ENCODE data around the gene TMEM120B. TPM values are rescaled to one million over a fixed set of nuclear protein-coding genes. Genes with fewer than 3 reads are reported as not detected.

TMEM120B gene
- polyA plus RNA-seq, 3 donors from 2014 or later, result 1.8 to 4.0 (median 3.1) TPM

GRCh38 chr12:121797937-121798786 is 85.6 kb downstream of the TMEM120B start:
- peaks cover 46 to 59% of the 10 kb centered on the region in 2 donors for H3K4me1 Mint-ChIP-seq
- H3K9me3 Mint-ChIP-seq, result no peaks in the 10 kb centered on the region
- H3K27me3 Mint-ChIP-seq (ENCODE audit: low read depth in 3 of 3), result peaks cover 15 to 36% (median 22%) of the 10 kb centered on the region in 3 donors
- H3K4me3 Mint-ChIP-seq, result peak overlapping the region; percentile 63 to 87 (median 79)
- no peak for DNase-seq
- H3K36me3 Mint-ChIP-seq, result no peaks in the 10 kb centered on the region
- H3K27ac Mint-ChIP-seq, result peak overlapping the region; percentile 83 to 94 (median 90)

GRCh38 chr12:121798787-121799155 is 86.2 kb downstream of the TMEM120B start:
- Mint-ChIP-seq H3K27ac (peak overlapping the region; percentile 83 to 94 (median 92)), H3K9me3 (no peaks in the 10 kb centered on the region), H3K36me3 (no peaks in the 10 kb centered on the region), H3K4me3 (peak overlapping the region; percentile 76 to 88 (median 87)), H3K27me3 (ENCODE audit: low read depth in 3 of 3) (peaks cover 15 to 38% (median 23%) of the 10 kb centered on the region in 3 donors), H3K4me1 (peaks cover 47 to 59% of the 10 kb centered on the region in 2 donors)
- DNase-seq, result no peak

- no peaks in the 10 kb centered on the region for H3K9me3 Mint-ChIP-seq
- DNase-seq, result peak; percentile 64 to 68 (median 65)
- H3K4me3 Mint-ChIP-seq, result peak overlapping the region; percentile 79 to 89 (median 87)
- H3K27ac Mint-ChIP-seq, result peak overlapping the region; percentile 83 to 96 (median 92)
- no peaks in the 10 kb centered on the region for H3K36me3 Mint-ChIP-seq
- H3K27me3 Mint-ChIP-seq (ENCODE audit: low read depth in 3 of 3), result peaks cover 13 to 35% (median 23%) of the 10 kb centered on the region in 3 donors
- H3K4me1 Mint-ChIP-seq, result peaks cover 46 to 56% of the 10 kb centered on the region in 2 donors
These were observed 86.7 kb downstream of the TMEM120B start for GRCh38 chr12:121799156-121799841.

- Mint-ChIP-seq H3K9me3 (no peaks in the 10 kb centered on the region), H3K27ac (peak overlapping the region; percentile 83 to 96 (median 92)), H3K4me1 (peaks cover 41 to 50% of the 10 kb centered on the region in 2 donors), H3K4me3 (peak overlapping the region; percentile 79 to 89 (median 87)), H3K27me3 (ENCODE audit: low read depth in 3 of 3) (peaks cover 13 to 36% (median 24%) of the 10 kb centered on the region in 3 donors), H3K36me3 (no peaks in the 10 kb centered on the region)
- DNase-seq, result peak; percentile 64 to 70 (median 69)
These were observed 87.5 kb downstream of the TMEM120B start for GRCh38 chr12:121799842-121800693.

- H3K36me3 Mint-ChIP-seq, result no peaks in the 10 kb centered on the region
- H3K27me3 Mint-ChIP-seq (ENCODE audit: low read depth in 3 of 3), result peaks cover 15 to 40% (median 24%) of the 10 kb centered on the region in 3 donors
- peak overlapping the region; percentile 90 to 95 (median 92) for H3K4me3 Mint-ChIP-seq
- peak overlapping the region; percentile 94 to 98 (median 96) for H3K27ac Mint-ChIP-seq
- H3K4me1 Mint-ChIP-seq, result peaks cover 44 to 55% of the 10 kb centered on the region in 2 donors
- no peaks in the 10 kb centered on the region for H3K9me3 Mint-ChIP-seq
- DNase-seq, result peak; percentile 78 to 84 (median 81)
These were observed 88.4 kb downstream of the TMEM120B start for GRCh38 chr12:121800694-121801594.

- Mint-ChIP-seq H3K9me3 (no peaks in the 10 kb centered on the region), H3K27me3 (ENCODE audit: low read depth in 3 of 3) (peaks cover 16 to 40% (median 24%) of the 10 kb centered on the region in 3 donors), H3K4me3 (peak overlapping the region; percentile 90 to 95 (median 92)), H3K27ac (peak overlapping the region; percentile 94 to 98 (median 96)), H3K36me3 (peaks cover 3 to 4% (median 3%) of the 10 kb centered on the region in 3 donors), H3K4me1 (peaks cover 53 to 64% of the 10 kb centered on the region in 2 donors)
- DNase-seq, result peak; percentile 45 to 60 (median 52)
These were observed 89.3 kb downstream of the TMEM120B start for GRCh38 chr12:121801595-121802484.

GRCh38 chr12:121802485-121802842 is 89.9 kb downstream of the TMEM120B start:
- no peaks in the 10 kb centered on the region for H3K9me3 Mint-ChIP-seq
- H3K4me1 Mint-ChIP-seq, result peaks cover 55 to 67% of the 10 kb centered on the region in 2 donors
- H3K36me3 Mint-ChIP-seq, result peaks cover 3 to 4% (median 3%) of the 10 kb centered on the region in 3 donors
- H3K27me3 Mint-ChIP-seq (ENCODE audit: low read depth in 3 of 3), result peaks cover 16 to 40% (median 24%) of the 10 kb centered on the region in 3 donors
- DNase-seq, result no peak
- peak overlapping the region; percentile 90 to 95 (median 92) for H3K4me3 Mint-ChIP-seq
- peak overlapping the region; percentile 94 to 98 (median 96) for H3K27ac Mint-ChIP-seq

- Mint-ChIP-seq H3K27me3 (ENCODE audit: low read depth in 3 of 3) (peaks cover 14 to 40% (median 24%) of the 10 kb centered on the region in 3 donors), H3K27ac (peak overlapping the region; percentile 94 to 98 (median 96)), H3K9me3 (no peaks in the 10 kb centered on the region)
These were observed 90.5 kb downstream of the TMEM120B start for GRCh38 chr12:121802843-121803698.

GRCh38 chr12:121803861-121804416 is 91.4 kb downstream of the TMEM120B start, which contains the start of gene SETD1B:
SETD1B (plus strand) TSS chr12:121804009; CDS start chr12:121804738, 729 bp downstream.
- Mint-ChIP-seq H3K27ac (peak within 1 kb of the TSS; percentile 94 to 99 (median 98)), H3K4me3 (peak within 1 kb of the TSS; percentile 94 to 99 (median 98)), H3K36me3 (peaks cover 3 to 8% (median 3%) of the 10 kb centered on the region in 3 donors), H3K27me3 (ENCODE audit: low read depth in 3 of 3) (peaks cover 14 to 34% (median 22%) of the 10 kb centered on the region in 3 donors), H3K4me1 (peaks cover 51 to 53% of the 10 kb centered on the region in 2 donors), H3K9me3 (no peaks in the 10 kb centered on the region)
- DNase-seq, result peak; percentile 48 to 54 (median 51)

More at GRCh38 chr12:121802843-121803698, 90.5 kb downstream of the TMEM120B start:
- peak; percentile 90 to 91 (median 91) for DNase-seq
- Mint-ChIP-seq H3K36me3 (peaks cover 3 to 4% (median 3%) of the 10 kb centered on the region in 3 donors), H3K4me1 (peaks cover 54 to 61% of the 10 kb centered on the region in 2 donors), H3K4me3 (peak overlapping the region; percentile 90 to 95 (median 92))

- H3K27me3 Mint-ChIP-seq (ENCODE audit: low read depth in 3 of 3), result peaks cover 12 to 29% (median 22%) of the 10 kb centered on the region in 3 donors
- DNase-seq, result peak; percentile 62 to 71 (median 67)
- peak overlapping the region; percentile 94 to 99 (median 98) for H3K4me3 Mint-ChIP-seq
- peaks cover 49 to 51% of the 10 kb centered on the region in 2 donors for H3K4me1 Mint-ChIP-seq
- H3K9me3 Mint-ChIP-seq, result no peaks in the 10 kb centered on the region
- H3K36me3 Mint-ChIP-seq, result peaks cover 9 to 14% (median 9%) of the 10 kb centered on the region in 3 donors
- peak overlapping the region; percentile 89 to 99 (median 97) for H3K27ac Mint-ChIP-seq
These were observed 92.0 kb downstream of the TMEM120B start for GRCh38 chr12:121804417-121805111.

All from immature natural killer cell (primary cell).